Fibroblast of skin of right biceps (primary cell): ENCODE data around the gene ATP1A2.
A peak's percentile ranks its signal among the peaks of the same experiment; 100 is the strongest.
"Not testable (repeated sequence)": the region's sequence is repeated elsewhere in the genome, so short reads cannot be mapped to it uniquely, and the experiment has no call there.

Experiments
- DNase-seq: peaks from one replicate; pipeline ENCODE4 v3.0.0-alpha.2; 2013

ATP1A2 gene

DNA sequence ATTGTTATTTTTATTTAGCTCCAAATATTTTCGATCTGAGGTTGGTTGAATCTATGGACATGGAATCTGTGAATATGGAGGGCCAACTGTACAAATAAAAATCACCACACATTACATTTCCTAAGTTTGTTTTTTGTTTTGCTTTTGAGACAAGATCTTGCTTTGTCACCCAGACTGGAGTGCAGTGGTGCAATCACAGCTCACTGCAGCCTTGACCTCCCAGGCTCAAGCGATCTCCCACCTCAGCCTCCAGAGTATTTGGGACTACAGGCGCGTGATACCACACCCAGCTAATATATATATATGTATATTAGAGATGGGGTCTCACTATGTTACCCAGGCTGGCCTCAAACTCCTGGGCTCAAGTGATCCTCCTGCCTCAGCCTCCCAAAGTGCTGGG, 10.8 kb downstream of the ATP1A2 start:
- not testable (repeated sequence) for DNase-seq

DNA sequence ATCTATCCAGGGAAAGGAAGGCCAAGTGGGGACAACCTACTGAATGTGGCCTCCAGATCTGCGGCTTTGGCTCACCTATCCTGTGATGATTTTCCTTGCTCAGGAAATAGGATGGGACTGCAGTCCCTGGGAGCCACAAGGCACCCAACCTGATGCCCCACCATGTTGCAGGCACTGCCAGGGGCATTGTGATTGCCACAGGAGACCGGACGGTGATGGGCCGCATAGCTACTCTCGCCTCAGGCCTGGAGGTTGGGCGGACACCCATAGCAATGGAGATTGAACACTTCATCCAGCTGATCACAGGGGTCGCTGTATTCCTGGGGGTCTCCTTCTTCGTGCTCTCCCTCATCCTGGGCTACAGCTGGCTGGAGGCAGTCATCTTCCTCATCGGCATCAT, 11.8 kb downstream of the ATP1A2 start:
- DNase-seq: no peak

GRCh38 chr1:160127865-160128523, 12.4 kb downstream of the ATP1A2 start:
- peak; percentile 49 for DNase-seq

DNA sequence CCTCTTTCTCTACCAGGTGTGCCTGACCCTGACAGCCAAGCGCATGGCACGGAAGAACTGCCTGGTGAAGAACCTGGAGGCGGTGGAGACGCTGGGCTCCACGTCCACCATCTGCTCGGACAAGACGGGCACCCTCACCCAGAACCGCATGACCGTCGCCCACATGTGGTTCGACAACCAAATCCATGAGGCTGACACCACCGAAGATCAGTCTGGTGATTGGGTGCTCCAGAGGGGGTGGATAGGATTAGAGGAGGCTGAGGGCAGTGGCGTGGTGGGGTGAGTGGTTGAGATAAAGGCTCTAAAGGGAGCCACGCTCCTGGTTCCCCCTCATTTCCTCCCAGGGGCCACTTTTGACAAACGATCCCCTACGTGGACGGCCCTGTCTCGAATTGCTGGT, 13.1 kb downstream of the ATP1A2 start:
- no peak for DNase-seq

- no peak for DNase-seq
Observed at GRCh38 chr1:160129046-160129445, 13.5 kb downstream of the ATP1A2 start.

DNA sequence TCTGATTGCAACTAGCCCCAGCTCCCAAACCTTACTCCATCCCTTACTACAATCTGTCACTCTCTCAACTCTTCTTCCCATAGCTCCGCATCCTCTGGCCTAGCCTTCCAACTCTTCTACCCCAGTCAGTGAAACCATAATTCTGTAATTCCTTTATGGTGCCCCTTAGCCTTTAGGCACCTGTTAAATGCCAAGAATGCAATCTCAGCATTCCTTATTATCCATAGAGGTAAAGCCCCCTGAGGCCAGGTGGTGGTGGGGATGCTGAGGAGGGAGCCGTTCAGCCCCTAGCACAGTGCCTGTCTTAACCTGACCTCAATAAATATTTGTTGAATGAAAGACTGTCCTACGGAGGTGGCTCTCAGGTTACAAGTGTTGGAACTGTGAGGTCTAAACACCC, 14.0 kb downstream of the ATP1A2 start:
- no peak for DNase-seq

DNA sequence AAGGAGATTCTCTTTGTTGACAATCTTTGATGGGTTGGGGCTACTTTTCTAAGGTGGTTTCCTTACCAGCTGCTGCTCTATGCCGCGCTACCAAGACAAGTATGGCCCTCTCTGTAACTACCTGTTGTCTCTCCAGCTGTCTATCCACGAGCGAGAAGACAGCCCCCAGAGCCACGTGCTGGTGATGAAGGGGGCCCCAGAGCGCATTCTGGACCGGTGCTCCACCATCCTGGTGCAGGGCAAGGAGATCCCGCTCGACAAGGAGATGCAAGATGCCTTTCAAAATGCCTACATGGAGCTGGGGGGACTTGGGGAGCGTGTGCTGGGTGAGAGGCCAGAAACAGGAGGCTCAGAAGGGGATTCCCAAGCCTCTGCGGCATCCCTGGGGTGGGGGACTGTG, 14.4 kb downstream of the ATP1A2 start:
- no peak for DNase-seq

DNA sequence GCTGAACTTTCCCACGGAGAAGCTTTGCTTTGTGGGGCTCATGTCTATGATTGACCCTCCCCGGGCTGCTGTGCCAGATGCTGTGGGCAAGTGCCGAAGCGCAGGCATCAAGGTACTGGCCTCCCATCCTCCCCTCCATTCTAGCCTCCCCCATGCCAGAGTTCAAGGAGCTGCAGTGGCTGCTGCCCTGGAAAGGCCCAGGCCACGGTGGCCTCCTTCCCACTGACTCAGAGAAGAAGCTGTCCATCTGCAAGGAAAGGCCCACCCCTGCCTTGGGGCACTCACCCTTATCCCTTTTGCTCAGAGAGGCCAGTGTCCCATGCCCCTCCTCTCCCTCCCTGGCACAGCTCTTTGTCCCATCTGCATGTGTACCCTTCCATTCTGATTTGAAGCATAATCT, 14.9 kb downstream of the ATP1A2 start:
- DNase-seq: no peak

GRCh38 chr1:160130939-160131338, 15.4 kb downstream of the ATP1A2 start:
- no peak for DNase-seq

- no peak for DNase-seq
Observed at GRCh38 chr1:160131803-160132565, 16.4 kb downstream of the ATP1A2 start.

DNA sequence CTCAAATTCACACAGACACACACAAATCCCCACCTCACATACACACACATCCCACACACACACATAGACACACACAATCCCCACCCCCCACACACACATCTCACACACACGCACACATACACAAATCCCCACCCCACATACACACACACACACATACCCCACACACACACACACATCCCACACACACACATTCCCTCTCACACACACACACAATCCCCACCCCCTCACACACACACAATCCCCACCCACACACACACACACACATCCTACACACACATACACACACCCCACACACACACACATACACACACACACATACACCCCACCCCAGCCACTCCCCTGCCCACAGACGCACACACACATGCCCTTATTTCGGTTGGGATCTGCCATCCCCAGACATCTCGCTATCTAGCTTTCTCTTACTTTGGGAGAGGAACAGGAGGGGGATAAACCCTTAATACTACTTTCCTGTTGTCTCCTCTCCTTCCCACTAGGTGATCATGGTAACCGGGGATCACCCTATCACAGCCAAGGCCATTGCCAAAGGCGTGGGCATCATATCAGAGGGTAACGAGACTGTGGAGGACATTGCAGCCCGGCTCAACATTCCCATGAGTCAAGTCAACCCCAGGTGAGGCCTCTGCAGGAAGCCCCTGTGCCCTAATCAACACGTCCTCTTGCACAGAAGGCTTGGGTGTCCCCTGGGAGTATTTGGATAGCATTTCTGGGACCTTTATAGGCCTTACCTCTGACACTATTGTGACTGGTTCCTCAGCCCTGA, 18.6 kb downstream of the ATP1A2 start:
- DNase-seq: no peak

DNA sequence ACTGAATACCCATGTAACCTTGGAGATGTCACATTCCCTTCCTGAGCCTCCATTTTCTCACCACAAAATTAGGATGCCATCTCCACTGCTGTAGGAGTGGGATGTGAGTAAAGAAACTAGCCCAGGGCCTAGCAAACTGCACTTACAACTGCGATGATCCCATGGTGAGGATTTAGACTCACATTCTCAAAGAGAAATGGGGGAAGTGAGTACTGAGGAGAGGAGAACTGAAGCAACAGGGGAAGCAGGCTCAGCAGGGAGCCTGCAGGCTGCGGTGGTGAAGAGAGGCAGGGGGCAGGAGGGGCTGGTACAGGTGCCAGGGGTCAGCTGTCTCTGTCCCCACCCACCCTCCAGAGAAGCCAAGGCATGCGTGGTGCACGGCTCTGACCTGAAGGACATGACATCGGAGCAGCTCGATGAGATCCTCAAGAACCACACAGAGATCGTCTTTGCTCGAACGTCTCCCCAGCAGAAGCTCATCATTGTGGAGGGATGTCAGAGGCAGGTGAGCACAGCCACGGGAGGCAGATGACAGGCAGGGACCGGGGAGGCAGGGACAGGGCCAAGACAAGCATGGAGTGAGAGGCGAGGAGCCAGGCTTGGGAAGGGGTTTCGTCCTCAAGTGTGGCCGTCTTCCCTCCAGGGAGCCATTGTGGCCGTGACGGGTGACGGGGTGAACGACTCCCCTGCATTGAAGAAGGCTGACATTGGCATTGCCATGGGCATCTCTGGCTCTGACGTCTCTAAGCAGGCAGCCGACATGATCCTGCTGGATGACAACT, 19.4 kb downstream of the ATP1A2 start:
- no peak for DNase-seq

- DNase-seq: no peak
Observed at GRCh38 chr1:160136121-160136925, 20.8 kb downstream of the ATP1A2 start.

DNA sequence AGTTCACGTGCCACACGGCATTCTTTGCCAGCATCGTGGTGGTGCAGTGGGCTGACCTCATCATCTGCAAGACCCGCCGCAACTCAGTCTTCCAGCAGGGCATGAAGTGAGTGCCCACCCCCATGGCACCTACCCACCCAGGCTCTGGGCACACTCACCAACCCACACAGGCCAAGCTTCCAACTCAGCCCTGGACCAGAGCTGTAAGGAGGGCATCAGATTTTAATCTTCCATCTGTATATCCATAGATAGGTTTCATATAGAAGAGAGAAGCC, 21.3 kb downstream of the ATP1A2 start:
- no peak for DNase-seq

DNA sequence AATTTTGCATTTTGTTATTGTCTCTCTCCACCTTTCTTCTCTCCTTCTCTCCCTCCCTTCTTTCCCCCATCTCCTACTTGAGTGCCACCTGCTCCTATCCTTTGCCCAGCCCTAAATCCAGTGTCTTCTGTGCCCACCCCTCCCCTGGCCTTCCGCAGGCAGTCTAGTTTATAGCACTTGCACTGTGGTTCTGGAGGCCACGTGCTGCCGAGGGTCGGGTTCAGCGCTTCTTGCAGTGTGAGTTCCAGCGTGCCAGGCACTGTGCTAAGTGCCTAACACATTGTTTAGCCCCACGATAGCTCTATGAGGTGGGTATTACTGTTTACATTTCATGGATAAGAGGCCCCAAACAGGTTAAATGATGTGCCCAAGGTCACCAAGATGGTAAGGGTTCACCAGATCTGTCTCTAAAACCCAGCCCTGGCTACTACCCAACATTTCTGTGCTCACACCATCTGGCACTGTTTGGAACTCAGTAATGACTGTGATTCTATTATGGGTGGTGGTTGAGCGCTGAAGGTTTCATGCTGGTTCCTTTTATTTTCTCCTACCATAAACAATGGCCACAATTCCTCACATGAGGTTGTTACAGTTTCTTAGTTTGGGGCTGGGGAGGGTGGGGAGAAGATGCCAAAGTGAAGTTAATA, 21.8 kb downstream of the ATP1A2 start:
- DNase-seq: no peak

GRCh38 chr1:160139840-160140239, 24.3 kb downstream of the ATP1A2 start:
- DNase-seq: no peak

GRCh38 chr1:160143695-160144094, 28.1 kb downstream of the ATP1A2 start:
- no peak for DNase-seq

DNA sequence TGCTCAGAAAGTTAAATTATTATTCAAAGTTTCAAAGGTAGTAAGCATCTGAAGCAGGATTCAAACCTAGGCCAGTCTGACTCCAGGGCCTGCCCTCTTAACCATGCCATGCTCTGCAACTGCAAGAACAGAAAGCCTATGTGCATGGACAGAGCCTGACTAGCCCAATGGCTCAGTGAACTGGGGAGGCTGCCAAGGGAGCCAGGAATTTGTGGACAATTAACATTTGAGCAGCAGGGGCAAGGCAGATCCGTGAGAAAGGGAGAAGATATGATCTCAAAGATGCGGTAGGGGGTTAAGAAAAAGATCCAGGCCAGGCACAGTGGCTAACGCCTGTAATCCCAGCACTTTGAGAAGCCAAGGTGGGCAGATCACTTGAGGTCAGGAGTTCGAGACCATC, 29.4 kb downstream of the ATP1A2 start:
- DNase-seq: peak; percentile 19

GRCh38 chr1:160146107-160146506, 30.5 kb downstream of the ATP1A2 start:
- DNase-seq: no peak

GRCh38 chr1:160148121-160148520, 32.6 kb downstream of the ATP1A2 start:
- DNase-seq: no peak

DNA sequence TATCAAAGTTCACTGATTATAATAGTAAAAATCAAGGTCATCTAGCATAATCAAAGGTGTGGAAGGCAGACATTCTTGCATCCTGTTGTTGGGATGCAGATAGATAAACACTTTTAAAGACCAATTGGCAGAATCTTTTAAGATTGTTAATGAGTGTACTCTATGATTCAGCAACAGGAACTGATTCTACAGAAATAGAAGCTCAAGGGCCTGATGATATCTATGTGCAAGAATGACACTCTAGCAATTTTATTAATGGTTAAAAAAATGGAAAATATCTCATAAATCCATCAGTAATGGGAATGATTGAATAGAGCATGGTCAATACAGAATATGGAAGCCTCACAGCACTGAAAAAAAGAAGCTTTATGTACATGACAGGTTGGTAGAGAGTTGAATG, 33.7 kb downstream of the ATP1A2 start:
- DNase-seq: peak; percentile 30

GRCh38 chr1:160149716-160150115, 34.2 kb downstream of the ATP1A2 start:
- DNase-seq: peak; percentile 72
